Measurements from ENCODE around the gene SPATA17.

DNA sequence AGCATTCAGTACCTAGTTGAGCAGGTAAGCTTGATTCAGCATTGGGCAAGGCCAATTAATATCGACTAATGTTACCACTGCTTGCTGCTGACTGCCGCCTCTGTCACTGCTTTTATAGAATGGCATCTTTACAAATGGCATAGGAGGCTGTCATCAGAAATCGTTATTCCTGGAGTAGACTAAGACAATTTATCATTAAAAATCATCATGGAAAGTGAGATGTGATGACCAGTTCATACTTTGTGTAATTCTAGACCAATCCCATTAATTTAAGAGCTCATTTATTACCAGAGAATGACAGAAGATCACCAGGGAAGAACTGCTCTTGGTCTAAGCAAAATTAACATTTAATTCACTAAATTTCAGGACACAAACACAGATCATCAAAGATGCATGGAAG is 254.0 kb downstream of the SPATA17 start:
- TF ChIP-seq, protein P1, sequence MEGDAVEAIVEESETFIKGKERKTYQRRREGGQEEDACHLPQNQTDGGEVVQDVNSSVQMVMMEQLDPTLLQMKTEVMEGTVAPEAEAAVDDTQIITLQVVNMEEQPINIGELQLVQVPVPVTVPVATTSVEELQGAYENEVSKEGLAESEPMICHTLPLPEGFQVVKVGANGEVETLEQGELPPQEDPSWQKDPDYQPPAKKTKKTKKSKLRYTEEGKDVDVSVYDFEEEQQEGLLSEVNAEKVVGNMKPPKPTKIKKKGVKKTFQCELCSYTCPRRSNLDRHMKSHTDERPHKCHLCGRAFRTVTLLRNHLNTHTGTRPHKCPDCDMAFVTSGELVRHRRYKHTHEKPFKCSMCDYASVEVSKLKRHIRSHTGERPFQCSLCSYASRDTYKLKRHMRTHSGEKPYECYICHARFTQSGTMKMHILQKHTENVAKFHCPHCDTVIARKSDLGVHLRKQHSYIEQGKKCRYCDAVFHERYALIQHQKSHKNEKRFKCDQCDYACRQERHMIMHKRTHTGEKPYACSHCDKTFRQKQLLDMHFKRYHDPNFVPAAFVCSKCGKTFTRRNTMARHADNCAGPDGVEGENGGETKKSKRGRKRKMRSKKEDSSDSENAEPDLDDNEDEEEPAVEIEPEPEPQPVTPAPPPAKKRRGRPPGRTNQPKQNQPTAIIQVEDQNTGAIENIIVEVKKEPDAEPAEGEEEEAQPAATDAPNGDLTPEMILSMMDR (IDR thresholded peaks at IDR 0.05): no peak
- TF ChIP-seq POLR2A (IDR thresholded peaks at IDR 0.05): no peak

Data from adrenal gland (tissue), 5 donors.